EH (cell line): Measurements from ENCODE around the gene EFHC2.
"Not testable (repeated sequence)": the region's sequence is repeated elsewhere in the genome, so short reads cannot be mapped to it uniquely, and the experiment has no call there.

Experiments used
- DNase-seq: peaks from one replicate; pipeline ENCODE4 v3.0.0-alpha.2; 2015; ENCODE audit warnings: low read depth

Gene EFHC2

DNA sequence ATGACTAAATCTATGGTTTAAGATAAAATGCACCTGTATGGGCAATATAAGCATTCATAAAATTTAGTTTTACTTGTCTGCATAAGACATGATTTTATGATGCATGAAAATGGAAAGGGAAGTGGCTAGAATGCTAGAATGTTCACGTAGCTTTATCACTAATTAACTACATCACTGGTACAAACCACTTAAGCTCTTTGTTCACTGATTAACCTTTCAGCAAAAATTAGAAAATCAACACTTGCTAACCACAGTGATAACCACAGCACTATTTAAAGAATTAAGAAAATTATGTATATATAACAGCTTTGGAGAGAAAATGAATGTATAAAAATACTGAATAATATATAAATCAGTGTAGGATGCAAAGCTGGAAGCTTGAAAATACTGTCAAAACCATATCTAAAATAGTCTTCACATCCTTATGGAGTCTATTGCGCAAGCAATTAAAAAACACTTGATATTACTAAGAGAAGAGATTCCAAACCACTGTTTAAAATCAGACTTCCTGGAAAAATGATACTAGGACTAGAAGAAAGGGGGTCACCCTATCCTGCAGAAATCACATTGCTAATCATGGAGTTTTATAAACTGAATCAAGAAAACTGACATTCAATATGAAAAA is 51.9 kb downstream of the EFHC2 start:
- no peak for DNase-seq

GRCh38 chrX:44290718-44291117 is 52.8 kb downstream of the EFHC2 start:
- DNase-seq = no peak

- DNase-seq = no peak
Measured at GRCh38 chrX:44282753-44283152, 60.7 kb downstream of the EFHC2 start.

DNA sequence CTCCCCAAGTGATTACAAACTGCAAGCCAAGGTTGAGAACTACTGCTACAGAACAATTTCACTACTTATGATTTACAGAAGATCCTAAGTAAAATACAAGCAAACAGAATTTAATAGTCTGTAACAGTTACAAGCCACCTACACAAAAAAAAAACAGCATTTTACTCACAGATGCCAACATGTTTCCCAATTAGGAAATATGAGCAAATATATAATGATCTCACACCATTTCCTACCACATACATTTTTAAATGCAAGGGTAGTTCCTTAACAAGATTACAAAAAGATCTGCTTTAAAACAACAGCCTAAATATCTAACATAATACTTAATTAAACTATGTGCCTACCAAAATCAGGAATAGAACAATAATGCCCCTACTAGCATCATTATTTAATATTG is 63.4 kb downstream of the EFHC2 start:
- no peak for DNase-seq

DNA sequence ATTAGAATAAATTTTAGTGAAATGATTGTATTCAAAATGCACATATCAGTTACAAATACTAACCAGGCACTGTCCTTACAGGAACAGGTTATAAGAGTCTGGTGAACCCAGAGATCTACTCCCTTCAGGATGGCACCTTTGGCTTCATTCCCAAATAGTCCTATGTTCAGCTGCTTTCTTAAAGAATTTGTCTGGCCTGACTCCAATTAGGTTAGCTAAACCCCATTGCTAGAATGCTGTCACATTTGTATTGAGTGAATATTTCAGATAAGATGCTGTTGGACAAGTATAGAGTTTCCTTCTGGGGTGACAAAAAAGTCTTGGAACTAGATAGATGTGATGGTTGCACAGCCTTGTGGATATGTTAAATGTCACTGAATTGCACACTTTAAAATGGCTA is 69.4 kb downstream of the EFHC2 start:
- no peak for DNase-seq

DNA sequence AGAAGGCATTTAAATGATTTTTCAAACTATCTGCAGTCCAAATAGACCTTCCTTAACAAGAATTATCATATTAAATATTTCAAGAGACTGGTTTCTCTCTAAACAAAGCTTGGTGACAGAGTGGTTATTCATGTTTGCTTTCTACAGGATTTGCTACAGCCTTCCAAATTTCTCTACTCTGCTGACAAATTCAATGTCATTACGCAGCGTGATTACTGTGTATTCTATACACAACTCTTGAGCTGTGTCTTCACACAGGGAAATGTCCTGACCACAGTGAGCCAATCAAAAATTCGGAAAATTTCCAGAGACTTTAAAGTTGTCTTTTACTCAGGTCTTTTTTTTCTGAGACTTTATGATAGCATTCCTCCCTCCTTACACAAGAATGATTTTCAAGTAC is 75.6 kb downstream of the EFHC2 start:
- DNase-seq = no peak

GRCh38 chrX:44267116-44267515 is 76.4 kb downstream of the EFHC2 start:
- no peak for DNase-seq

GRCh38 chrX:44265559-44265958 is 77.9 kb downstream of the EFHC2 start:
- DNase-seq = no peak

GRCh38 chrX:44264936-44265335 is 78.5 kb downstream of the EFHC2 start:
- DNase-seq = no peak

GRCh38 chrX:44261286-44261685 is 82.2 kb downstream of the EFHC2 start:
- DNase-seq = no peak

DNA sequence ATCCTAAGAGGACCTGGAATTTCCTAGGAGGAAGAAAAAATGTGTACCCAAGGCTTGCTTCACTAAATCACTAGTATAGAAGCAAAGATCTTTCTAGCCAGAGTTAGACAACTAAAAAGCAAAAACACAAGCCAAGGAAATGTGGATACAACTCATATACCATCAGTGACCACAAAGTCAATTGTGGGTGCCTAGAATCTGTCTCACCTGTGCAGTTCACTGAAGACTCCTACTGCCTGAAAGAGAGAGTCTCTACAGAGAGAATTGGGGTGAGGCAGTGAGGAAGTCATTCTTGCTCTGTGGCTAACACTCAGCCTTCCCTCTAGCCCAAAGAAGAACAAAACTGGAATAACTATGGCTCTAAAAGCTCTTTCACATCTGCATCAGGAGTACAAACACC is 82.9 kb downstream of the EFHC2 start:
- no peak for DNase-seq

DNA sequence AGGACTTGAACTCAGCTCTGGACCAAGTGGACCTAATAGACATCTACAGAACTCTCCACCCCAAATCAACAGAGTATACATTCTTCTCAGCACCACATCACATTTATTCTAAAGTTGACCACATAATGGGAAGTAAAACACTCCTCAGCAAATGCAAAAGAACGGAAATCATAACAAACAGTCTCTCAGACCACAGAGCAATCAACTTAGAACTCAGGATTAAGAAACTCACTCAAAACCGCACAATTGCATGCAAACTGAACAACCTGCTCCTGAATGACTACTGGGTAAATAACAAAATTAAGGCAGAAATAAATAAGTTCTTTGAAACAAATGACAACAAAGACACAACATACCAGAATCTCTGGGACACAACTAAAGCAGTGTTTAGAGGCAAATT is 87.7 kb downstream of the EFHC2 start:
- not testable (repeated sequence) for DNase-seq

DNA sequence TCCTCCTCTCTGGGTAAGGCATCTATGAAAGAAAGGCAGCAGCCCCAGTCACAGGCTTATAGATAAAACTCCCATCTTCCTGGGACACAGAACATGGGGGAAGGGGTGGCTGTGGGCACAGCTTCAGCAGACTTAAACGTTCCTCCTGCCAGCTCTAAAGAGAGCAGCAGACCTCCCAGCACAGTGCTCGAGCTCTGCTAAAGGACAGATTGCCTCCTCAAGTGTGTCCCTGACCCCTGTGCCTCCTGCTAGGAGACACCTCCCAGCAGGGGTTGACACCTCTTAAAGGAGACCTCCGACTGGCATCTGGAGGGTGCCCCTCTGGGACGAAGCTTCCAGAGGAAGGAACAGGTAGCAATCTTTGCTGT is 89.9 kb downstream of the EFHC2 start:
- no peak for DNase-seq

- peak; percentile 31 for DNase-seq
Measured at GRCh38 chrX:44252688-44253574, 90.5 kb downstream of the EFHC2 start.

DNA sequence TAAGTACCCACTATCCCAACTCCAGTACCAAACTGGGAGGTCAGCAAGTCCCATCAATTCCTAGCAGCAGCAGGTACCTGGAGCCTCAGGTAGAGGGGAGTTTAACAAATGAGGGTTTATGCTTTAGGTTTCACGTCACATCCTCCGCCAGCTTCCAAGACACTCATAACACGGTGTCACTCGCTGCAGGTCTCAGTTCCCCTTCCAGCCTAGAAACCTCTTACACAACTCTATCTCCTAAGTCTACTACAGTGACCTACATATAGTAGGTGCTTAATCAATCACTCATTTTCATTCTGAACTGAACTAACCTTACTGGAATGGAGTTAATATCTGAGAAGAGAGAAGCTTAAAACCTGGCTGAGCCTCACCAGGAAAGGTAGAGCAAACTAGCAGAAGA is 96.0 kb downstream of the EFHC2 start:
- DNase-seq = no peak

DNA sequence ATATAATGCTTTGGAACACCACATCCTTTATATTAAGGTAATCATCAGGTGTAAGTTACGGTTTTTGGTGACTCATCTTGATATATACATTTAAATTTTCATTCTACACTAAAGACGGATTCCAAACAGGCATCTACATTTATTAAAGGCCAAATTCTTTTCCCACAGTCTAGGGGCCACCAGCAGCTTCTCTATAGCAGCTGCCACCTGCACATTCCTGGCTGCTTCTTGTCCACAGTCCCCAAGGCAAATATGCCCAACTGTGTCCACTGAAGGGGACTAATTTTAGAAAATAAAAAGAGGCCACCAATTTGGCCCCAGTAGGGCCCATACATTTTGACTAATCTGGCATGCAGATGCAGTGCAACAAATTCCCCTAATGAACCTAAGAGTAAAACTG is 96.6 kb downstream of the EFHC2 start:
- no peak for DNase-seq

DNA sequence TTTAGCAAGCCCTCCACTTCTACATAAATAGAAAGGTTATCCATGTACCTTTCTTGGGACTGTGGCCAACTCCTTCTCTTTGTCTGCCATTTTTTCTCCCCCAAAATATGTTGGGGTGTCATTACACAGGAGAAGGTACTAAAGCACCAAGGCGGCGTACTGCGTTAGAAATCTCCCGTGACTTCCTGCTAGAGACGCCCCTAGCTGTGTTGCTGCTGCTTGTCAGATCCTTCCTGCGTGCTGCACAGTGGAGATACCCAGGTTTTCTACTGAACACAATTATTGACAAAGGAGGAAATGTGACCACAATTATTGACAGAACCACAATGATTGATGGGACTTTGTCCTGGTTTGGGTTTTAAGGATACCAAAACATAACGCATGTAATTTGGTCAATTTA is 97.7 kb downstream of the EFHC2 start:
- no peak for DNase-seq

GRCh38 chrX:44244008-44244407 is 99.5 kb downstream of the EFHC2 start:
- peak; percentile 13 for DNase-seq

DNA sequence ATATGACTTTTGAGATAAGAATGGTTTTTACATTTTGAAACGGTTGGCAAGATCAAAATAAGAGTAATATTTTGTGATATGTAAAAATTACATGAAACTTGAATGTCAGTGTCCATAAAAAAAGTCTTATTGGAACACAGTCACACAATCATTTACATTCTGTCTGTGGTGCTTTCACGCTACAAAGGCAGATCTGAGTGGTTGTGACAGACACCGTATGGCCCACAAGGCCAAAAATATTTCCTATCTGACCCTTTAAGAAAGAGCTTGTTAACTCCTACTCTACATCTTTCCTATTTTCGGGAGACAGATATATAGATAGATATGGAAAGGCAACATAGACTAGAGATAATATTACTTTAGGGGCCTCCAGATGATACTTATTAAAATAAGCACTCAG is 101.9 kb downstream of the EFHC2 start:
- DNase-seq = no peak

- DNase-seq = no peak
Measured at GRCh38 chrX:44240036-44240435, 103.4 kb downstream of the EFHC2 start.

- no peak for DNase-seq
Measured at GRCh38 chrX:44239036-44239435, 104.4 kb downstream of the EFHC2 start.

DNA sequence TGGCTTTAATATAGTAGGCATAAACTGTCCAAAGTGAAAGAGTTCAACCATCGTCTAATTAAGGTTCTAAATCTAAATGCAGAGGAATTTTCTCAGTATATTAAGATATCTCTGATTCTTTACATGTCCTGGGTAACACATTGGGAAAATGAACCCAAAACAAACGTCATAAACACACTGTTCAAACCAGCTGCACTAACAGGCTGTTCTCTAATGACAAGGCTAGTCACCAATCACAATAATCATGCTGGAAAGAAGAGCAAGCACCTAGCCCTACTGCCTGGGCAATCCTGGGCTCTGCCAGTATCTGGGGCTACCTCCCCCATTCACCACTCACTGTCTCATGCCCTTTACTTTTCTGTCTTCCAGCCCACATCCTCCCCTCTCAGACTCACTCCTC is 107.9 kb downstream of the EFHC2 start:
- DNase-seq = no peak

- DNase-seq = no peak
Measured at GRCh38 chrX:44234541-44234940, 108.9 kb downstream of the EFHC2 start.

DNA sequence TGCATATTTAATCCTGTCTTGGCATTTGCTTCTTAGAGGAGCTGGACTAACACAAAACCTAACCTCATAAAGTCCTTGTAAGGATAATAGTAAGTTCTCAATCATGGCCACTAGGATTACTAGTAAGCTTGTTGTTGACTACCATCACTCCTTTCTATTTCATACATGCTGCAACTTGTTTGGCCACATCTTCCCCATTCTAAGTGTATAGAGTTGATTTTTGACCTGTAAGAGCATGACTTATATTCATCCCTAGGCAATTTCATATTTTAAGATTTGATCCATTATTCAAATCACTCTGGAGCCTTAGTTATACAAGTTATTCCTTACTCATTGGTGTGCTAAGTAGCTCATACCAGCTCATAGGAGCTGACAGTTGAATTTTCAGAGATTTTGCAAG is 109.4 kb downstream of the EFHC2 start:
- no peak for DNase-seq
